GM18873 (cell line): ENCODE measurements around the gene LRRC8B.

Experiments
- ATAC-seq: cut with Tn5 transposase; IDR thresholded peaks from one replicate; pipeline ENCODE4 v1.9.1; 2021; ENCODE audit warnings: mild to moderate bottlenecking, moderate library complexity, moderate number of reproducible peaks; ENCODE audit not compliant: unreplicated experiment, low FRiP score

The LRRC8B gene

GRCh38 chr1:89605692-89606091 lies 81.1 kb downstream of the LRRC8B start:
- no peak for ATAC-seq

DNA sequence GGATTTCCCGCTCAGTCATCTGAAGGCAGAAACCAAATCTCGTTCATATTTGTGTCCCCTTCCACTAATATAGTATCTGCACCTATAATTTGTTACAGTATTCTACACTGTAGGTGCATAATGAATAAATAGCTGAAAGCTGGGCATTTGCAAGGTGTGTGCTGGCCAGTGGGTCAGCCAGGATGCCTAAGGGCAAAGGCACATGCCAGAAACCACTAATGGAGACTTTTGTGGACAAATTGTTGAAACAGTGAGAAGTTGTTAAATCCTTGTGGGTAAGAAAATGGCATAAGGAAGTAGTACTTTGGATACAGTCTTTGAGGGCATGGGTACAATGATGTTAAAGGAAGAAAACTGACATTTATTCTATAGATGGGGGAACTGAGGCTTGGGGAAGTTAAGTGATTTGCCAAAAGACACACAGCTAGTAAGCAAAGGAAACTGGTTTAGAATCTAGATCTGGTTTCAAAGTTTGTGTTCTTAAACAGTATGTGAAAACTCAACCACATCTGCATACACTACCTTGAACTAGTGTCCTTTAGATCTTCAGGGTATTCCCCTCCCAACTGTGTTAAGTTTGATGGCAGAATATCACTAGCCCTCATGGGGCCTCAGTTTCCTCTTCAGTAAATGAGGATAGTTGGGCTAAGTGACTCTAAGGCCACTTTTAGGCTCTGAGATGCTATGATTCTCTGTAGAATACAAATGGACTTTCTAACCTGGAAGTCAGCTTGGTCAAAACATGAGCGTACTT lies 81.8 kb downstream of the LRRC8B start:
- ATAC-seq: no peak

- ATAC-seq: no peak
These were observed 82.5 kb downstream of the LRRC8B start for GRCh38 chr1:89607156-89607555.

DNA sequence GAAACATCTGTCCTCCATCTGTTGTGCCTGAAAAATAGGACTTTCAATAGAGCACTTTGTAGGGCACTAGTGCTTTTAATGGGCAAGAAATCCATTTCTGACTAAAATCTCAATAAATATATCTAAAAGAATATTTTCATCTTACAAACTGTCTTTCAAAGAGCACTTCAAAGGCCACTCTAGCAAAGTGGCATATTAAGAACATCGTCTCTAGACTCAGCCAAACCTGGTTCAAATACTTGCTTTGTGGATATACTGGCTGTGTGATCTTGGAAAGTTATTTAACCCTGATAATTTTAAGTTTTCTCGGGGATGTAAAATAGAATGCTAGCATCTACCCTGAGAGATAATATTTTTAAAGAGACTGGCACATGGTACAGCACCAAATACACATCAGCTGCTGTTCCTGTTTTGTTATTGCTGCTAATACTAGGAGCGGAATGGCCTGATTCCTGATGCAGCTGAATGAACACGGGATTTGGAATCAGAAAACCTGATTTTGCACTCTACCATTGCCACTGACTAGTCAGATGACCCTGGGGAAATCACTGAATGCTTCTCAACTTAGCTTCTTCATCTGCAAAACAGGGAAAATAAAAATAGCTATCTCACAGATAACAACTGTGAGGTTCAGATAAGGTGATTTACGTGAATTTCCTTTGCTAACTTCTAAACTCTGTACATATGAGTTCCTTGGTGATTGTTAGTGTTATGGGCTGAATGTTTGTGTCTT lies 83.1 kb downstream of the LRRC8B start:
- ATAC-seq: no peak

DNA sequence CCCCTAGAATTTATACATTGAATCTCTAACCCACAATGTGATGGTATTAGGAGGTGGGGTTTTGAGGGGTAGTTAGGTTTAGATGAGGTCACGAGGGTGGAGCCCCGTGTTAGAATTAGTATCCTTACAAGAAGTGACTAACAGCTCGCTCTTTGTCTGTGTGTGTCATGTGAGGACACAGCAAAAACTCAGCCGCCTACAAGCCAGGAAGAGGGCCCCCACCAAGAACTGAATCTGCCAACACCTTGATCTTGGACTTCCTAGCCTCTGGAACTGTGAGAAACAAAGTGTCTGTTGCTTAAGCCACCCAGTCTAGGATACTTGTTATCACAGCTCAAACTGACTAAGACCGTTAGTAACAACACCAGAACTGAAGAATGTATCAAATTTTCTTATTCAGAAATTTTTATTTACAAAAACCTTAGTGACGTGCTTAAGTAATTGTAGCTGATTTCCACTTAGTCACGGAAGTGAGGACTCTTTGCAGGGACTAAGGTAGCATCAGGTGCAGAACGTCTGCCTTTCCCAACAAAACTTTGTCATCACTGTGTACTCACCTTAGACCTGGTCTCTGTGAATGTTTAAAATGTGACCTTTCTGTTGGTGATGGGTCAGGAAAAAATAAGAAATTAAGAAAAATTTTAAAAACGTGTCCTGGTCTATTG lies 83.8 kb downstream of the LRRC8B start:
- no peak for ATAC-seq

DNA sequence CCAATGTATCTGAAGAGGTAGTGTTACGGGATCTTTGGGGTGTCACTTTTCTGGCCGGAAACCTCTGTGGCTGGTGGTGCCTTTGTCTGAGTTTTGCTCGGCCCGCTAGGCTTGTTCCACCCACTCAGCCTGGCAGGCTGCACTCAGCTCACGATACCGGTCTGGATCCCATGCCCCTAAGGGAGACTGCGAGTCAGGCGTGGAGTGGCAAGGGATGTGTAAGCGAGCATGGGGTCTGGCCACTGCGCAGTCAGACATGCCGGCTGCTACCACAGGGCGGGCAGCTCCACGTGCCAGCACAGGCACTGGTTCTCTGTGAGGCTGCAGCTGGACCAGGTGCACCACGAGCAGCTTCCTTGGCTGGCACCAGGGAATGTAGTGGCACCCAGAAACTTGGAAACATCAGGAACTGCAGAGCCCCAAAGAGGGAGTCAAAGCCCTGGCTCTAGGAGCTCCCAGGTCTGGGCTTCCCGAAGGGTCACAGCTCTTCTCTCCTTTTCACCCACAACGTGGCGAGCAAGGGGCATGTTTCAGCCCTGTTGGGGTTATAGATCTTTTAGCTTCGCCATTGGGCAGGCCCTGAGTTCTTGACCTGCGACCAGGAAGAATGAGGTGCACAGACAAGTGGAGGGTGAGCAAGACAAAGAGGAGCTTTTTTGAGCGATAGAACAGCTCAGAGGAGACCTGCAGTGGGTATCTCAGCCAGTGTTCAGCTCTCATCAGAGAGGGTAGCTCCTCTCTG lies 84.5 kb downstream of the LRRC8B start:
- ATAC-seq: no peak

DNA sequence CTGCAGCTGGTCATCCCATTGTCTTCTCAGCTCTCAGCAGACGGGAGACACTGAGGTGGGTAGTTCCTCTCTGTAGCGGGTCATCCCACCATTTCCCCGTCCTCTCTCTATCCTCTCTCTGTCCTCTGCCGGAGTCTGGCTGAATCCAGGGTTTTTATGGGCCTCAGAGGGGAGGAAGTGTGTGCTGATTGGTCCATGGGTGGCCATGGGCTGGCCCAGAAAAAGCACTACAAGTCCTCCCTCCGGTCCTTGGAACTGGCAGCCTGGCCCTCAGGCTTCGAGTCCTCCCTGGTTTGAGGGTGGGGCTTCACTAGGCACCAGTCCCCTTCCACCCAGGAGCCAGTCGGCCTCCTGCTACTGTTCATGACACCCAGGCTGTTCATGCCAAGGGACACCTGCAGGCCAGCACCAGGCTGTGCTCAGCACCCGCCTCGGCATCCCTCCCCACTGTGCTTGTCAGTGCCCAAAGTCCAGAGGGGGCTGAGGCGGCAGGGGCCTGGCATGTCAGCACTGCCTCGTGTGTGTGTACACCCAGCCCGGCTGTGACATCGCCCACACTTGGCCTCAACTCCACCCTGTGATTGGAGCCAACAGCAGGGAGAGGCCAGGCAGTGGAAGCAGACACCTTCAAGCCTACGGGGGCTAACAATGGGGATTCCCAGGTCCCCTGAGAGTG lies 85.3 kb downstream of the LRRC8B start:
- no peak for ATAC-seq

DNA sequence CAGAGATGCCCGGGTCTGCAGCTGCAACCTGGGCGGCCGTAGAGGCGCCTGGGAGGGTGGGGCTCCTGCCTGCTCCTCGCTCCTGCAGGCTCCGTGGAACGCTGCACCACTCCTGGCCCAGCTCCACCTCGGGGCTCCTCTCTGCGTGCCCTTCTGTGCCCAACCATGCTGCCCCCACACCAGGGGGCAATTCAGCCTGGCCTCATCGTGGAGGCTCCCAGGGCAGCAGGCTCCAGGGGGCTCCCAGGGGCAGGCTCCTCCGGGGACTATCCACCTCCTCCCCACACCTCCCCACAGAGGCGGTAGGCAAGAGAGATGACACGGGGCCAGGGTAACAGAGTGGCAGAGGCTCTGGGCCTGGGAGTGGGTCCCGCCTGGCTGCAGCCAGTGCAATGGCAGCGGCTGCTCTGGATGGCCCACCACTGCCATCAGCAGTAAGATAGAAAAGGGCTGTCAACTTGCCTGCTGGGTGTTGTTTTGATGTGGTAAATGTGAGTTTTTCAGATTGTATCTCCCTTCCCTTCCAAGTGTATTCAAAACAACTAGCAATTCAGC lies 85.9 kb downstream of the LRRC8B start:
- no peak for ATAC-seq

GRCh38 chr1:89611721-89612120 lies 87.1 kb downstream of the LRRC8B start:
- peak; percentile 99 for ATAC-seq

GRCh38 chr1:89613928-89614327 lies 89.3 kb downstream of the LRRC8B start:
- ATAC-seq: no peak

DNA sequence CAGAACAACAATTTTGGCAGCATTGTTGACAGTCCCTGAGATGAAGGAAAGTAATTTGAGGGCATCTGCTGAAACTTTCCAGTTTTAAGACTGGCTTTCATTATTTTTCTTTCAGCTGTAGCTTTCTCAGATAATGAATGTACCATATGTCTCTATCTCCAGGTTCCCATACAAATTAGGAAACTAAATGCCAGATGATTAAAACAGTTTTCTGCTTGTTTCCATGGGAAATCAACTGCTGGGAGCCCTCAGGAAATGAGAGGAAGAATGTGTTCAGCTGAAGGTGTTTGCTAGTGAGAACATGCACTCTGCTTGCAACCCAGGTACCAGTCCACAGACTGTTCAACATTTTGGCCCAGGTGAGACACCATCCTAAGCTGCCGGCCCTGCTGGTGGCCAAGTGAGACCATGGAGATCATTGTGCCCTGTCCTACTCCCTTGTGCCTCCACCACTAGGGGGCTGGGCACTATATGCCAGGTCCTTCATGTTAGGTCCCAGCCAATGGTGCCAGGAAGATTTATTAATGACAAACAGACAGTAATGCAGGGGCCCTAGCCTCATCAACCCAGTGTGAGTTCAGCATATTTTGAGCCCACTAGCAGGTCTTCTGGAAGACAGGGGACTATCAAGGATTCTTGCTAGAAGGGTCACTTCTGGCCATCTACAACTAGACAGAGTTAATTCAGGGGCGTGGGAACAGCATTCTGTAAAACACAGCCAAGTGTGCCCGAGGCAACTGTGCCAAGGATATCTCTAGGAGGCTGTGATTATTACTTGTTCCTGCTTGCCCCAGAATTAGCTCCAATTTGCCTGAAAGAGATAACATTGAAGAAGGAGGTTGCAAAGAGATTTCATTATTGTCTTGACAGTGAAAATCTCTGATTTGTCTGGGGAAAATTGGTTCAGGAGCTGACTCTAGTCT lies 91.3 kb downstream of the LRRC8B start:
- ATAC-seq: no peak

GRCh38 chr1:89616844-89617627 lies 92.4 kb downstream of the LRRC8B start:
- no peak for ATAC-seq

DNA sequence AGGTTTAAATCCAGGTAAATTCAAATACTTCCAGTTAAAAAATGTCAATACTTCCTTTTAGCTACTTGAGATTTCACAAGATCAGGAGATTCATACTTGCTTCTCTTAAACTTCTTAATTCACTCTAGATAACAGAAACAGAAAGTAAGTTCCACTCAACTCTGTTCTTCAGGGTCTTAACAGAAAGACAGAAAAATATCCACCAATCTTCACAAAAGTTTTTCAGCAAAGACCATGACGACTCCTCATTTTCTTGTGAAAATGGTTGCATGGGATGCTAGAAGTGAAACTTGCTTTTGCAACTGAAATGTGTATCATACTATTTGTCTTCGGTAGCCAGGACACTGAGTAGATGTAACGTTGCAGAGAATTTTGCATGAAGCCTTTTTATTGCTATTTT lies 96.0 kb downstream of the LRRC8B start:
- ATAC-seq: no peak

- no peak for ATAC-seq
These were observed 98.3 kb downstream of the LRRC8B start for GRCh38 chr1:89622895-89623294.

DNA sequence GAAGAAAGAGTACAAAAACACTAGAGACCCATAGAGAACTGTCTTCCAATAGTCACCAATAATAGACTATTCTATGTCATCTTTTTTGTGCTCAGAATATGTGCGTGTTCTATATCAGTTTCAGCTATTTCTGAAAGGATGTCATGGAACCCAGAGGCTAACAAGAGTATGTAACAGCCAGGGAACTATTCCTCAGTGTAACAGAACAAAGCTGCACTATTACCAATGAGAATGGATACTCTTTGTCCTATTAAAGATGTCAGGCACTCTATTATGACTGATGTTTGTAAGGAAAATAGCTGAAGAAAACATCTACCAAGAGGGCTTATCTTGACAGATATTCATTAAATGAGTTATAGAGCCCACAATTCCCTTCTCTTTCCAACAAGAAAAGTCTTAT lies 99.7 kb downstream of the LRRC8B start:
- no peak for ATAC-seq

DNA sequence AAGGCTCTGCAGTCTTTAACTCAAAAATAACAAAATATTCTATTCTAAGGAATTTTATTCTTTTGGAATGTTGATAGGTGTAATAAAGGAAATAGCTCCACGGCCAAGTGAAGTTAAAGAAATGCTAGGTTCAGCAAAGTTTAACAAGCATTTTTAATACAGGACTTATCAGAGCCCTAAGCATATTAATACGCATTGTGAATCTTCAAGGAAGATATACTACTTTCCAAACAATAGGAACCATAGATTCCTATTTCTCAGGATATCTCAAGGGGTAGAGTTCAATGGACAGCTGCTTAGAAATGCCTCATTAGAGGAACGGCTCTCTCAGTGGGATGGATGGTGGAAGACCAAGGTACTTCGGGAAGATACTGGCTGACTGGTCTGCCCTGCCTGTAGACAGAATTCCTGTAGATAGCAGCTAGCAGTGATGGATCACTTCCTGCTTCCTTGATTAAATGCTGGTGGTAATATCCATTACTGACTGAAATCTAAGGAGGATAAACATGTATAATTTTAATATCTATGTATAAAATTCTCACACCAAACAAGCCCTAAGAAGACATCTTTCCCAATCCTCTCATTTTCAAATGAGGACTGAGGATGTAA lies 100.2 kb downstream of the LRRC8B start:
- no peak for ATAC-seq

- ATAC-seq: no peak
These were observed 103.0 kb downstream of the LRRC8B start for GRCh38 chr1:89627596-89627962.

DNA sequence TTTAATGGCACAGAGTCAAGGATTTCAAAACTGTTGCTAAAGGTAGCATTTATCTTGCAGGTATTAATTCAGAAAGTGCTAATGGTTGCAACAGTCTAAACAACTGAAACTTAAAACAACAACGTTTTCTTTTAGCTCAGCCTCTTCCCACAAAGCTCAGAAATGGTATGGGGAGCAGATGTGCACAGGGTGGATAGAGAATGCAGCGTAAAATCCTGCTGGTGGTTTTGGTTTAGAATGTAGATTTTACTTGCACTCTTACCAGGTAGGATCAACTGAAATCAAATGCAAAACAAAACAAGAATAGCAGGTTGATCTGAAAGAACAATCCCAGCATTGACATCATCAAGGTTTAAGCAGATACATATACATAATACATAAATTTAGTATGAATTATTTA lies 104.5 kb downstream of the LRRC8B start:
- ATAC-seq: no peak
